Left lobe of liver (tissue), 2 donors: ENCODE measurements around the gene A1BG. TPM values are rescaled to one million over a fixed set of nuclear protein-coding genes. Genes with fewer than 3 reads are reported as not detected.
"Not testable (repeated sequence)": the region's sequence is repeated elsewhere in the genome, so short reads cannot be mapped to it uniquely, and the experiment has no call there.

Experiments
- ATAC-seq: fragments of 200-7000 bp; cut with Tn5 transposase; one replicate; pipeline ENCODE4 v1.9.1; 2020; ENCODE audit warnings: mild to moderate bottlenecking, moderate library complexity
- DNase-seq: peaks from one replicate; pipeline ENCODE4 v3.0.0-alpha.2; 2020; ENCODE audit warnings: low spot score
- total RNA-seq: library from RNA; stranded (reverse); gene quantifications from one replicate; pipeline ENCODE4 v1.2.1, GENCODE V29; 2021
- donor health status: DM: no; HTN: no; CAD: no; lungs with moderate emphysema.
- donor health status: DM: no; HTN: yes; CAD: no.

Gene A1BG
- total RNA-seq, 1 donor from 2014 or later: 1,433 TPM

- DNase-seq: no peak
- ATAC-seq: no peak
These were observed 14.3 kb downstream of the A1BG start for GRCh38 chr19:58338825-58339558.

- DNase-seq (no peak), ATAC-seq (no peak)
These were observed 15.0 kb downstream of the A1BG start for GRCh38 chr19:58338336-58338735.

GRCh38 chr19:58336820-58337219 is 16.5 kb downstream of the A1BG start:
- DNase-seq: peak; percentile 87
- peak; percentile 84 for ATAC-seq

GRCh38 chr19:58336216-58336615 is 17.1 kb downstream of the A1BG start:
- ATAC-seq (peak; percentile 87), DNase-seq (peak; percentile 81)

- DNase-seq (no peak), ATAC-seq (no peak)
These were observed 17.7 kb downstream of the A1BG start for GRCh38 chr19:58335630-58336029.

- no peak for DNase-seq
- no peak for ATAC-seq
These were observed 18.5 kb downstream of the A1BG start for GRCh38 chr19:58334691-58335249.

GRCh38 chr19:58332697-58333096 is 20.6 kb downstream of the A1BG start:
- ATAC-seq (no peak), DNase-seq (no peak)

GRCh38 chr19:58330458-58330857 is 22.8 kb downstream of the A1BG start:
- peak; percentile 33 for ATAC-seq
- DNase-seq: no peak

GRCh38 chr19:58328999-58329398 is 24.3 kb downstream of the A1BG start:
- DNase-seq (no peak), ATAC-seq (no peak)

GRCh38 chr19:58326914-58327726 is 26.2 kb downstream of the A1BG start, which contains the start of gene ZSCAN22:
Gene ZSCAN22 (plus strand): TSS chr19:58326994. CDS start chr19:58334803, 7,809 bp downstream.
- ATAC-seq: peak; percentile 92

GRCh38 chr19:58326501-58326913 is 26.8 kb downstream of the A1BG start:
- DNase-seq (no peak), ATAC-seq (peak; percentile 10)

More at GRCh38 chr19:58326914-58327726, 26.2 kb downstream of the A1BG start, which contains the start of gene ZSCAN22:
- DNase-seq: peak; percentile 98

GRCh38 chr19:58325311-58326022 is 27.8 kb downstream of the A1BG start:
- ATAC-seq: no peak
- no peak for DNase-seq

GRCh38 chr19:58319241-58319640 is 34.1 kb downstream of the A1BG start:
- DNase-seq: no peak
- no peak for ATAC-seq

- no peak for DNase-seq
- no peak for ATAC-seq
These were observed 35.0 kb downstream of the A1BG start for GRCh38 chr19:58318297-58318696.

GRCh38 chr19:58317476-58318072 is 35.7 kb downstream of the A1BG start:
- peak; percentile 66 for ATAC-seq
- no peak for DNase-seq

- ATAC-seq (no peak), DNase-seq (no peak)
These were observed 37.7 kb downstream of the A1BG start for GRCh38 chr19:58315580-58315979.

- ATAC-seq (no peak), DNase-seq (no peak)
These were observed 41.9 kb downstream of the A1BG start for GRCh38 chr19:58311345-58311865.

- not testable (repeated sequence) for DNase-seq, ATAC-seq
These were observed 42.6 kb downstream of the A1BG start for GRCh38 chr19:58310685-58311084.

- DNase-seq (no peak), ATAC-seq (no peak)
These were observed 45.6 kb downstream of the A1BG start for GRCh38 chr19:58307736-58308135.

GRCh38 chr19:58305932-58306323 is 47.4 kb downstream of the A1BG start:
- peak; percentile 36 for ATAC-seq

More at GRCh38 chr19:58305932-58306323, 47.4 kb downstream of the A1BG start:
- no peak for DNase-seq
